Lower leg skin (tissue), 4 donors: ENCODE results near the gene DPH6. TPM values are rescaled to one million over a fixed set of nuclear protein-coding genes. Genes with fewer than 3 reads are reported as not detected.

Experiments used
- DNase-seq, 2 donors: peaks; one replicate each; pipeline ENCODE4 v3.0.0-alpha.2; 2019; ENCODE audit warnings: low spot score in 2 of 2
- H3K4me3 ChIP-seq: fragments of 200-600 bp; sonication (generic); 2 replicates; pipeline ENCODE4 v1.5.1; 2017; ENCODE audit warnings: mild to moderate bottlenecking, low read depth; ENCODE audit not compliant: poor library complexity, severe bottlenecking
- CTCF ChIP-seq, 3 donors: fragments of 450-650 bp; IDR thresholded peaks; one replicate each; pipeline ENCODE4 v1.5.1; 2016; ENCODE audit warnings: antibody characterized with exemption in 3 of 3, mild to moderate bottlenecking in 3 of 3, moderate library complexity in 2 of 3
- POLR2A ChIP-seq, 2 donors: fragments of 450-650 bp; IDR thresholded peaks; one replicate each; pipeline ENCODE4 v1.6.1; 2016 to 2017; ENCODE audit warnings: antibody characterized with exemption in 2 of 2, mild to moderate bottlenecking in 1 of 2, moderate library complexity in 1 of 2
- WGBS, 2 donors: methylation state at CpG; one replicate each; pipeline ENCODE4 v1.1.5; 2018; 5-methylcytosine and 5-hydroxymethylcytosine counted together
- intact Hi-C: fragments of 100-400 bp; cut with DNase I; formaldehyde crosslinking; loops from one replicate; pipeline ENCODE4 v1.15.0; 2023; ENCODE audit warnings: low total_unique reads
- total RNA-seq, 4 donors: library from RNA; depleted of rRNA; stranded (reverse); fragments of >200 nt; gene quantifications; one replicate each; pipeline ENCODE4 v1.1.0, GENCODE V29; 2016

DPH6 gene
- total RNA-seq, 4 donors from 2014 or later: 8.1 to 26.4 (median 18.8) TPM

- intact Hi-C loops: no loop called here
- TF ChIP-seq CTCF (IDR thresholded peaks at IDR 0.05) (no peak), POLR2A (IDR thresholded peaks at IDR 0.05) (no peak)
- no peak for DNase-seq
- 84 to 92% methylated on average over 5 of the region's 5 CpGs for WGBS, 2 donors
- no peak overlapping the region for H3K4me3 ChIP-seq
These were observed 61.6 kb downstream of the DPH6 start for GRCh38 chr15:35484231-35484945.

GRCh38 chr15:35481992-35482391, 64.0 kb downstream of the DPH6 start:
- intact Hi-C loops: no loop called here
- peak in 1 of 2 donors; percentile 48 for DNase-seq
- H3K4me3 ChIP-seq: no peak overlapping the region
- TF ChIP-seq POLR2A (IDR thresholded peaks at IDR 0.05): no peak
- TF ChIP-seq CTCF (IDR thresholded peaks at IDR 0.05): no peak
- 19 to 30% methylated on average over 2 of the region's 2 CpGs for WGBS, 2 donors

GRCh38 chr15:35481064-35481463, 64.9 kb downstream of the DPH6 start:
- intact Hi-C loops: no loop called here
- H3K4me3 ChIP-seq: no peak overlapping the region
- WGBS, 2 donors: 89 to 95% methylated on average over 1 of the region's 1 CpG
- TF ChIP-seq POLR2A (IDR thresholded peaks at IDR 0.05) (no peak), CTCF (IDR thresholded peaks at IDR 0.05) (no peak)
- DNase-seq: no peak

GRCh38 chr15:35479423-35479822, 66.5 kb downstream of the DPH6 start:
- WGBS, 2 donors: 81% methylated on average over 1 of the region's 1 CpG

GRCh38 chr15:35477312-35478262, 68.4 kb downstream of the DPH6 start:
- 59 to 69% methylated on average over 4 of the region's 4 CpGs for WGBS, 2 donors
- intact Hi-C loops: no loop called here
- no peak for DNase-seq
- no peak for TF ChIP-seq POLR2A (IDR thresholded peaks at IDR 0.05)
- no peak for TF ChIP-seq CTCF (IDR thresholded peaks at IDR 0.05)
- H3K4me3 ChIP-seq: no peak overlapping the region

More at GRCh38 chr15:35479423-35479822, 66.5 kb downstream of the DPH6 start:
- intact Hi-C loops: no loop called here
- no peak for DNase-seq
- TF ChIP-seq CTCF (IDR thresholded peaks at IDR 0.05) (no peak), POLR2A (IDR thresholded peaks at IDR 0.05) (no peak)
- no peak overlapping the region for H3K4me3 ChIP-seq
